GM21576 (cell line): Measurements from ENCODE around the gene CISH.

ENCODE experiments used
- ATAC-seq: cut with Tn5 transposase; IDR thresholded peaks from one replicate; pipeline ENCODE4 v1.9.1; 2021; ENCODE audit warnings: mild to moderate bottlenecking, moderate library complexity; ENCODE audit not compliant: unreplicated experiment

The CISH gene

GRCh38 chr3:50573566-50574443 lies 37.8 kb downstream of the CISH start:
- ATAC-seq: no peak

DNA sequence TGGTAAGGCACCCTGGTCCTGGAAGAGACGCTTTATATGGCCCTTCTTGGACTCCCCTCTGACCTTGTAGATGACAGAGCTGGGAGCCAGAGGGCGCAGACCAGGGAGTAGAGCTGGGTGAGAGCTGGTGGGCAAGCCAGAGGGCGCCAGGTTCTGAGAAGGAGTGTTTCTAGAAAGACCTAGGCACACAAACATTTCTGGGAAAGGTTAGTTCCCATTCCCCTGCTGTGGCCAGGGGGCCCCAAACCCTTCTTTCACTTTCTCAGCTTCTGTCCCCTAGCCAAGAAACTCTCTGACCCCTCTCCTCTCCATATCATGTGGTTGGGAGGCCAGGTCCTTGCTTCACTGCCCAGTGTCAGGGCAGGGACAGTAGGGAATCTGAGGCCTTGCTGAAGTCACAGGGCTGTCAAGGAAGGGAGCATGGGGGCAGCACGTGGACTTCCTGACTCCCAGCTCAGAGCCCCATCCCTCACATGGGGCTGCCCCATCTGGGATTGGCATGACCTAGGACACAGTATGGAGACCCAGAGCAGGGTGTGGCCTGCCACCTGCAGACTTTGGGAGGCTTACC lies 38.7 kb downstream of the CISH start:
- no peak for ATAC-seq

GRCh38 chr3:50572158-50572557 lies 39.4 kb downstream of the CISH start:
- no peak for ATAC-seq

DNA sequence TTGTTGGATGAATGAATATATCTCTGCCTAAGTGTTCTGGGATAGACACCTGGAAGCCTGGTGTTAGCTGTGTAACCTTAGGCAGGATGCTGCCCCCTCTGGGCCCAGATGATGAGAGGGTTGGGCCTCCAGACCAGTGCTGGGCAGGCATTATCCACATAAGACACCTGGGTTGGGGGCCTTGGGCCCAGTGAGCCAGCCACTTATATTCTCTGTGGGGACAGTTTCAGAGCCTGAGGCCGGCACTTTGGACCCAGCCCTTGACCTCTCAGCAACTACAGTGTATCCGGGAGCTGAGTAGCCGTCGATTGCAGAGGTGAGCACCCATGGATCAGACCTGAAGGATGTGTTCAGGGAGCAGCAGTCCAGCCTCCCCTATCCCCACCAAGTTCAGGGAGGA lies 40.1 kb downstream of the CISH start:
- no peak for ATAC-seq

DNA sequence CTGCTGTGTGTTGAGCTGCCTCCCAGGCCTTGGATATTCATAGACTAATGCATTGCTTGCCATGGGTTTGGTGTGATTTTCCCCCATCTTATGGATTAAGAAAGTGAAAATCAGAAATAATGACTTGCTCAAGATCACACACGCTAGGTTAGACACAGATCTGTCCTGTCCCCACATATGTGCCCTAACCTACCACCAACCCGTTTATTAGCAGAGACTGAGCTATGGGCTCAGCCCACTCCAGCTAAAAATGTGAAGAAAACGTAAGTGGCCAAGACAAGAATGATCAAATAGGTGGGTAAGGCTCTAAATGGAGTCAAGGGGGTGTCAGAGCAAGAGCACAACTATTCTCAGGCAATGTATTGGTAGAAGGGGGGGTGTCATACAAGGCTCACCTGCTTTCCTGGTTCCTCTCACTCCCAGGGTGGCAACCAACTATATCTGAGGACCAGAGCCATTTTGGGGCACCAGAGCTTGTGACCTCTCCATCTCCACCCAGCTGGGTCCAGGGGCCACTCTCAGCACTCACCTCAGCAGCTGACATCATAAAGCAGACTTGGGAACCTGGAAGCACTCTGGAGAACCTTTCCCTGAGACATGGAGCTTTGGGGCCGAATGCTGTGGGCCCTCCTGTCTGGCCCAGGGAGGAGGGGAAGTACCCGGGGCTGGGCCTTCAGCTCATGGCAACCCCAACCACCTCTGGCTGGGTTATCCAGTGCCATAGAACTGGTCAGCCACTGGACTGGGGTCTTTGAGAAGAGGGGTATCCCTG lies 40.9 kb downstream of the CISH start:
- no peak for ATAC-seq

- peak; percentile 55 for ATAC-seq
Measured at GRCh38 chr3:50568947-50569749, 42.4 kb downstream of the CISH start, which contains the start of gene HEMK1. Gene HEMK1 (plus strand): TSS chr3:50569522. CDS start chr3:50571105, 1,583 bp downstream.

- peak; percentile 85 for ATAC-seq
Measured at GRCh38 chr3:50567386-50568167, 44.0 kb downstream of the CISH start, which contains the start of gene C3orf18. Gene C3orf18 (minus strand): TSS chr3:50567747. CDS start chr3:50565699, 2,048 bp downstream.

DNA sequence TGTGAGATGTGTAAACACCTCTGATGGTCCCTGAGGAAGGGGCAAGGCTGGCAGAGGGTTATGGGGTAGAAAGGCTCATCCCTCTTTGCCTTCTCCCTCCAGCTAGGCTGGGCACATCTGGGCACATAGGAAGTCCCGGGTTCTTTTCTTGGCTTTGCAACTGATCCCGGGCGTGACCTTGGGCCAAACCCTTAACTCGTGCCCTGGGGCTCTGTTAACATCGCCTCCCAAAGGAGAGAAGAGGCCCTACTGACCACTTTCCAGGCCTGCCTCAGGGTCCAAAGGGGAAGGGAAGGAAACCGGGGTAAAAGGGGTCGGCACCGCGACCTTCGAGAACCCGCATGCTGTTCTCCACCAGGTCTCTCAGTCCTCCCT lies 44.6 kb downstream of the CISH start:
- no peak for ATAC-seq

- no peak for ATAC-seq
Measured at GRCh38 chr3:50564321-50564720, 47.3 kb downstream of the CISH start.

- ATAC-seq: no peak
Measured at GRCh38 chr3:50563867-50564266, 47.7 kb downstream of the CISH start.

GRCh38 chr3:50562861-50563260 lies 48.7 kb downstream of the CISH start:
- ATAC-seq: no peak

GRCh38 chr3:50559702-50560101 lies 51.9 kb downstream of the CISH start:
- no peak for ATAC-seq

- no peak for ATAC-seq
Measured at GRCh38 chr3:50557915-50558314, 53.7 kb downstream of the CISH start.

DNA sequence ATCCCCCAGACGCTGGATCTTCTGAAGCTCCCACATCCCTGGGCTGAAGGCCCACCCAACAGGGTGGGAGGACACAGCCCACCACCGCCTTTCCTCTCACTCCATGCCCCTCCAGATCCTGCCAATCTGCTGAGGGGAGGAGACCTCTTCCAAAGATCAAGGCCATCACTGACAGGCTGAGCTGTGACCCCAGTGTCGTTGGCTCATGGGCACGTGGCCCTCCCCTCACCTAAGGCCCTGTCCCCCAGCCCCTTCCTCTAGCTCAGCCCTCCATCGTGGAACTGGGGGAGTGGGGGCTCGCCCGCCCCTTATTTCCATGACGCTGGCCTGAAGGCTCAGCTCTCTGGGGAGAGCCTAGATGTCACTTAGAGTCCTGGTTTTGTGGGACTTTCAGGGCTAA lies 54.5 kb downstream of the CISH start:
- ATAC-seq: no peak
